Measurements from ENCODE around the gene IDH3G. TPM values are rescaled to one million over a fixed set of nuclear protein-coding genes. Genes with fewer than 3 reads are reported as not detected.
"Not testable (repeated sequence)": the region's sequence is repeated elsewhere in the genome, so short reads cannot be mapped to it uniquely, and the experiment has no call there.

The IDH3G gene
- total RNA-seq, 6 donors from 2014 or later: 43.5 to 98.5 (median 57.4) TPM

DNA sequence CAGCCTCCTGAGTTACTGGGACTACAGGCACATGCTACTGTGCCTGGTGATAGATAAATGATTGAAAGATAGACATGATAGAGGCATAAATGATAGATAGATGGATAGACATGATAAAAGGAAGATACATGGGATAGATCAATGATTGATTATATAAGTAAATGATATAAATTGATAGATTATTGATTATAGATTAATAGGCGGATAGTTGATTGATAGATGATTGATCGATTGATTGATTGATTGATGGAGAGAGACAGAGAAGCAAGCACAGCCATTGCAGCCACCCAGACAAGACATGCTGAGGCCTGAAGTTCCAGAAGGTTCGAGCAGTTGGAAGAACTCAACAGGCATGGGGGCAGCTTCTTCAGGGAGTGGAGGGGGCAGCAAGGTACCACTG, 47.8 kb downstream of the IDH3G start:
- Histone ChIP-seq H3K27ac (no peak overlapping the region), H3K4me3 (no peak overlapping the region), H3K36me3 (peaks cover 0 to 3% (median 0%) of the 10 kb centered on the region in 4 donors), H3K9me3 (no peaks in the 10 kb centered on the region), H3K27me3 (no peaks in the 10 kb centered on the region), H3K4me1 (peaks cover 0 to 12% (median 3%) of the 10 kb centered on the region in 4 donors)
- 80 to 92% methylated on average over 3 of the region's 3 CpGs for WGBS, 2 donors
- no peak for TF ChIP-seq POLR2AphosphoS5 (IDR thresholded peaks at IDR 0.05)
- no peak for TF ChIP-seq POLR2A (IDR thresholded peaks at IDR 0.05)
- TF ChIP-seq, protein P1, sequence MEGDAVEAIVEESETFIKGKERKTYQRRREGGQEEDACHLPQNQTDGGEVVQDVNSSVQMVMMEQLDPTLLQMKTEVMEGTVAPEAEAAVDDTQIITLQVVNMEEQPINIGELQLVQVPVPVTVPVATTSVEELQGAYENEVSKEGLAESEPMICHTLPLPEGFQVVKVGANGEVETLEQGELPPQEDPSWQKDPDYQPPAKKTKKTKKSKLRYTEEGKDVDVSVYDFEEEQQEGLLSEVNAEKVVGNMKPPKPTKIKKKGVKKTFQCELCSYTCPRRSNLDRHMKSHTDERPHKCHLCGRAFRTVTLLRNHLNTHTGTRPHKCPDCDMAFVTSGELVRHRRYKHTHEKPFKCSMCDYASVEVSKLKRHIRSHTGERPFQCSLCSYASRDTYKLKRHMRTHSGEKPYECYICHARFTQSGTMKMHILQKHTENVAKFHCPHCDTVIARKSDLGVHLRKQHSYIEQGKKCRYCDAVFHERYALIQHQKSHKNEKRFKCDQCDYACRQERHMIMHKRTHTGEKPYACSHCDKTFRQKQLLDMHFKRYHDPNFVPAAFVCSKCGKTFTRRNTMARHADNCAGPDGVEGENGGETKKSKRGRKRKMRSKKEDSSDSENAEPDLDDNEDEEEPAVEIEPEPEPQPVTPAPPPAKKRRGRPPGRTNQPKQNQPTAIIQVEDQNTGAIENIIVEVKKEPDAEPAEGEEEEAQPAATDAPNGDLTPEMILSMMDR (IDR thresholded peaks at IDR 0.05): no peak
- TF ChIP-seq EP300 (IDR thresholded peaks at IDR 0.05): no peak
- DNase-seq: no peak
- ATAC-seq (ENCODE audit: low FRiP score in 2 of 2): no peak

- Histone ChIP-seq H3K4me1 (peaks cover 0 to 12% (median 3%) of the 10 kb centered on the region in 4 donors), H3K36me3 (peaks cover 0 to 13% (median 2%) of the 10 kb centered on the region in 4 donors)
- WGBS, 2 donors: 47 to 68% methylated on average over 3 to 12 of the region's 12 CpGs
- not testable (repeated sequence) for H3K4me3 ChIP-seq; ATAC-seq (ENCODE audit: low FRiP score in 2 of 2); H3K27ac ChIP-seq; H3K27me3 ChIP-seq; H3K9me3 ChIP-seq
- peak in 1 of 2 donors; percentile 60 for DNase-seq
These were observed 49.1 kb downstream of the IDH3G start for GRCh38 chrX:153745067-153745433.

DNA sequence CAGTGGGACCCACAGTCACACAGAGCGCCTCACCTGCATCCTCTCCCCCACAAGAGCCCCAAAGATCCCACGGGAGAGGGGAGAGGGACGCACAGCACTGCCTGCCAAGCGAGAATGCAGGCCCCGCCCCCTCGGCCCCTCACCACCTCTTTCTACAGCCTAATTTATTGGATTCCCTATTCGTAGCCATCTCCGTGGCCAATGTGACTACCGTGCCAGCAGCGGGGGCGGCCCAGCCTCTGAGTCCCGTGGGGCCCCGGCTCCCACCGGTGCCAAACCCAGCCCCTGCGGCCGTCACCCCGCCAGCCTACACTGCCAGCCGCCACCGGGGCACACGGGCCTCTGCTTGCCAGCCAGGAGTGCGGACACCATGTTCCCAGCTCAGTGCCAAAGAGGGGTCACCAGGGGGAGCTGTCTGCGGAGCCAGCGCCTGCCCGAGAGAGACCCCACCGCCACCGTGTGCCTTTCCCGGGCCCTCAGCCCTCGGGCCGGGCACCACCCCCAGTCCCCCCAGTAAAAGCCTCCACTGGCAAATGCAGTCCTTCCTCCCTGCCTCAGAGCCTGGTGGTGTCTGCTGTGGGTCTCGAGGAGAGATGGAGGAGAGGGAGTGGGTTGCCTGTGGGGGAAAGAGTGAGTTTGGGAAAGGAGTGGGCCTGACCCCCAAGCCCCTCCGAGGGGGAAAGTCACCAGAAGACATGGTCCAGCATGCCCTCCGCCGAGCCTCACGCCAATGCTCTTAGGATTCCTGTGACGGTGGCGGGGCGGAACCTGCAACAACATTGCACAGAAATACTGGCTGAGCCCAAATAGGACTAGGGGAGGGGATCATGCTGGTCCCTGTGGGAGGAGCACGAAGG, 49.7 kb downstream of the IDH3G start:
- 24 to 39% methylated on average over 12 to 36 of the region's 38 CpGs for WGBS, 2 donors
- peak overlapping the region in 3 of 4 donors; percentile 27 to 67 (median 49) for H3K27ac ChIP-seq
- peak overlapping the region in 3 of 4 donors; percentile 16 to 29 (median 21) for H3K4me3 ChIP-seq
- no peaks in the 10 kb centered on the region for H3K27me3 ChIP-seq
- peaks cover 0 to 12% (median 3%) of the 10 kb centered on the region in 4 donors for H3K4me1 ChIP-seq
- TF ChIP-seq POLR2A (IDR thresholded peaks at IDR 0.05): no peak
- TF ChIP-seq POLR2AphosphoS5 (IDR thresholded peaks at IDR 0.05): no peak
- TF ChIP-seq, protein P1 (IDR thresholded peaks at IDR 0.05): no peak
- no peak for TF ChIP-seq EP300 (IDR thresholded peaks at IDR 0.05)
- H3K9me3 ChIP-seq: no peaks in the 10 kb centered on the region
- H3K36me3 ChIP-seq: peaks cover 0 to 13% (median 2%) of the 10 kb centered on the region in 4 donors
- ATAC-seq (ENCODE audit: low FRiP score in 2 of 2) (no peak), DNase-seq (peak in 1 of 2 donors; percentile 73)

DNA sequence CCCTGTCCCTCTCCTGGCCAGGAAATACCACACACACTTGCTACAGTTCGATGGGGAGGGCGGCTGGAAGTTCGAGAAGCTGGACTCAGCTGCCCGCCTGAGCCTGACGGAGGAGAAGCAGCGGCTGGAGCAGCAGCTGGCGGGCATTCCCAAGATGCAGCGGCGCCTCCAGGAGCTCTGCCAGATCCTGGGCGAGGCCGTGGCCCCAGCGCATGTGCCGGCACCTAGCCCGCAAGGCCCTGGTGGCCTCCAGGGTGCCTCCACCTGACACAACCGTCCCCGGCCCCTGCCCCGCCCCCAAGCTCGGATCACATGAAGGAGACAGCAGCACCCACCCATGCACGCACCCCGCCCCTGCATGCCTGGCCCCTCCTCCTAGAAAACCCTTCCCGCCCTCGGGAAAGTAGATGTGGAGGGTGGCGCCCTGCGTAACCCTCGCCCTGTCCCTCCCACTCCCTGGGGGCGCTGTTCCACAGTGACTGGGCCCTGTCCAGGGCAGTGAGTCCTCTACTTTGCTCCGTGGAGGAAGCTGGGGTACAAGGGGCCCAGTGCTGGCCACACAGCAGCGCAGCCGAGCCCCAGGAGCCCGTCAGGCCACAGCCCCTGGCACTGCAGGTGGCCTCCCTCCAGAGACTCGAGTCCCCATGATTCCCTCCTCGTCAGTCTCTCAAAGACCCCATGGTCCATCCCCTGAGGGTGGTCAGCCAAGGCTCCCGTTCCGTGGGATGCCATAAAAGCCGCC, 50.5 kb downstream of the IDH3G start:
- H3K9me3 ChIP-seq; ATAC-seq (ENCODE audit: low FRiP score in 2 of 2); H3K27me3 ChIP-seq: not testable (repeated sequence)
- peak overlapping the region in 3 of 4 donors; percentile 27 to 67 (median 49) for H3K27ac ChIP-seq
- H3K4me1 ChIP-seq: peaks cover 0 to 12% (median 3%) of the 10 kb centered on the region in 4 donors
- DNase-seq: peak; percentile 83 to 90
- H3K4me3 ChIP-seq: peak overlapping the region in 3 of 4 donors; percentile 16 to 29 (median 21)
- 68% methylated on average over 20 of the region's 35 CpGs; no CpG with 5 or more reads in 1 of the 2 donors for WGBS, 2 donors
- TF ChIP-seq POLR2A (IDR thresholded peaks at IDR 0.05): peak in 1 of 4 donors; percentile 24
- peaks cover 0 to 13% (median 2%) of the 10 kb centered on the region in 4 donors for H3K36me3 ChIP-seq

DNA sequence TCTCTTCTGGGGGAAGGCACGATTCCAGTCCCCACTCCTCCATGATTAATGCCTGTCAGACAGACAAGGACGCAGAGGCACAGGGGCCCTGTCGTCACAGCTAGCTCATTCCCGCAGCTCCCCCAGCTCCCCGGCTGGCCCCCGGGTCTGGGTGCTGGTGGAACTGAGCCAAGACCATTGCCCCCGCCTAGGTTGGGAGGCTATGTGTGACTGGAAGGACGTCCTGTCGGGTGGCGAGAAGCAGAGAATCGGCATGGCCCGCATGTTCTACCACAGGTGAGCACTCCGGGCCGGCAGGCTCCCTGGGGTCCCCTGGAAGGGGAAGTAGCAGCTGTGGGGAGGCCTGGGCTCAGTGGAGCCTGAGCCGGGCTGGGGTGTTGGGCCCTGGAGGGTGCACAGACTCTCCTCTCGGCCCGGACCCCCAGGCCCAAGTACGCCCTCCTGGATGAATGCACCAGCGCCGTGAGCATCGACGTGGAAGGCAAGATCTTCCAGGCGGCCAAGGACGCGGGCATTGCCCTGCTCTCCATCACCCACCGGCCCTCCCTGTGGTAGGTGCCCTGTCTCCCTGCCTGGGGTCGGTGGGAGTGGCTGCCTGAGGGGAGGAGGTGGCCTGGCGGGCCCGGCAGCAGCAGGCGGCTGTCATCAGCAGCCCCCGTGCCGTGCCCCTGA, 51.2 kb downstream of the IDH3G start:
- WGBS, 2 donors: 80% methylated on average over 25 of the region's 32 CpGs; no CpG with 5 or more reads in 1 of the 2 donors

DNA sequence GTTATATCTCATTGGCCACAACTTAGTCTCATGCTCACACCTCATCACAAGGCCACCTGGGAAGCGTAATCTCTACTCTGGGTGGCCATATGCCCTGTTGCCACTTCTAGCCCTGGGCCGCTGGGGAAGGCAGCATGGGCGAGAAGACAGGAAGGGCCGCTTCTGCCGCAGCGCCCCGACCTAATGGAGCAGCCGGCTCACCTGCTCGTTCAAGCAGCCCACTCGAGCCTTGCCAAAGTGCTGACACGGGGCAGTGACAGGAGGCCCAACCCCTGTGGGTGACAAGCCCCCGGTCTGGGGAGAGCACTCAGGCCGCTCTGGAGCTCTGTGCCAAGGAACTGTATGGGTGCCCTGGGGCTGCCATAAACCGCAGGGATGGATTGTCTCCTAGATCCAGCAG, 52.1 kb downstream of the IDH3G start:
- Histone ChIP-seq H3K4me1 (peaks cover 0 to 12% (median 3%) of the 10 kb centered on the region in 4 donors), H3K36me3 (peaks cover 0 to 13% (median 6%) of the 10 kb centered on the region in 4 donors)
- not testable (repeated sequence) for H3K4me3 ChIP-seq; H3K27me3 ChIP-seq; ATAC-seq (ENCODE audit: low FRiP score in 2 of 2); DNase-seq; H3K27ac ChIP-seq; H3K9me3 ChIP-seq
- WGBS, 2 donors: 92% methylated on average over 3 of the region's 14 CpGs; no CpG with 5 or more reads in 1 of the 2 donors

More for the DNA sequence above, 51.2 kb downstream of the IDH3G start:
- not testable (repeated sequence) for ATAC-seq (ENCODE audit: low FRiP score in 2 of 2); H3K9me3 ChIP-seq; H3K4me3 ChIP-seq; H3K27me3 ChIP-seq
- peaks cover 0 to 12% (median 3%) of the 10 kb centered on the region in 4 donors for H3K4me1 ChIP-seq
- DNase-seq: peak in 1 of 2 donors; percentile 52
- peaks cover 0 to 13% (median 2%) of the 10 kb centered on the region in 4 donors for H3K36me3 ChIP-seq
- peak overlapping the region in 2 of 4 donors; percentile 15 to 49 for H3K27ac ChIP-seq

All from upper lobe of left lung (tissue), 6 donors.